ENCODE measurements around the gene ARHGAP22. TPM values are rescaled to one million over a fixed set of nuclear protein-coding genes. Genes with fewer than 3 reads are reported as not detected.

Gene ARHGAP22
- total RNA-seq, 6 donors from 2014 or later, result 1.4 to 25.1 (median 7.1) TPM

GRCh38 chr10:48616436-48616835 is 11.6 kb upstream of the ARHGAP22 start:
- 29 to 45% methylated on average over 1 of the region's 1 CpG for WGBS, 2 donors

GRCh38 chr10:48614481-48615390 is 9.9 kb upstream of the ARHGAP22 start:
- no peak for TF ChIP-seq POLR2A (IDR thresholded peaks at IDR 0.05)
- no peak for TF ChIP-seq POLR2AphosphoS5 (IDR thresholded peaks at IDR 0.05)
- TF ChIP-seq CTCF (IDR thresholded peaks at IDR 0.05), result no peak
- no peak for TF ChIP-seq EP300 (IDR thresholded peaks at IDR 0.05)
- no peak overlapping the region for H3K27ac ChIP-seq
- ATAC-seq (ENCODE audit: low FRiP score in 2 of 2) (no peak), DNase-seq (no peak)
- H3K9me3 ChIP-seq, result no peaks in the 10 kb centered on the region
- no peaks in the 10 kb centered on the region for H3K27me3 ChIP-seq
- H3K4me3 ChIP-seq, result no peak overlapping the region
- no peaks in the 10 kb centered on the region for H3K36me3 ChIP-seq
- no peaks in the 10 kb centered on the region for H3K4me1 ChIP-seq
- 65 to 75% methylated on average over 2 of the region's 2 CpGs for WGBS, 2 donors

More at GRCh38 chr10:48616436-48616835, 11.6 kb upstream of the ARHGAP22 start:
- Histone ChIP-seq H3K4me1 (no peaks in the 10 kb centered on the region), H3K9me3 (no peaks in the 10 kb centered on the region), H3K36me3 (no peaks in the 10 kb centered on the region), H3K4me3 (no peak overlapping the region), H3K27me3 (no peaks in the 10 kb centered on the region), H3K27ac (no peak overlapping the region)
- TF ChIP-seq POLR2AphosphoS5 (IDR thresholded peaks at IDR 0.05), result no peak
- no peak for TF ChIP-seq CTCF (IDR thresholded peaks at IDR 0.05)
- no peak for TF ChIP-seq EP300 (IDR thresholded peaks at IDR 0.05)
- ATAC-seq (ENCODE audit: low FRiP score in 2 of 2), result no peak
- DNase-seq, result no peak

GRCh38 chr10:48613016-48613415 is 8.1 kb upstream of the ARHGAP22 start:
- DNase-seq (no peak), ATAC-seq (ENCODE audit: low FRiP score in 2 of 2) (no peak)
- Histone ChIP-seq H3K27me3 (no peaks in the 10 kb centered on the region), H3K9me3 (no peaks in the 10 kb centered on the region), H3K36me3 (no peaks in the 10 kb centered on the region), H3K4me3 (no peak overlapping the region), H3K27ac (no peak overlapping the region), H3K4me1 (no peaks in the 10 kb centered on the region)
- TF ChIP-seq CTCF (IDR thresholded peaks at IDR 0.05), result no peak
- TF ChIP-seq POLR2A (IDR thresholded peaks at IDR 0.05), result no peak
- TF ChIP-seq POLR2AphosphoS5 (IDR thresholded peaks at IDR 0.05), result no peak
- TF ChIP-seq EP300 (IDR thresholded peaks at IDR 0.05), result no peak
- WGBS, 2 donors, result 88 to 93% methylated on average over 2 of the region's 2 CpGs

- no peak overlapping the region for H3K27ac ChIP-seq
- peak in 1 of 2 donors; percentile 43 for ATAC-seq (ENCODE audit: low FRiP score in 2 of 2)
- H3K9me3 ChIP-seq, result no peaks in the 10 kb centered on the region
- H3K4me3 ChIP-seq, result no peak overlapping the region
- TF ChIP-seq CTCF (IDR thresholded peaks at IDR 0.05) (no peak), POLR2A (IDR thresholded peaks at IDR 0.05) (no peak), POLR2AphosphoS5 (IDR thresholded peaks at IDR 0.05) (no peak), EP300 (IDR thresholded peaks at IDR 0.05) (no peak)
- DNase-seq, result no peak
- WGBS, 2 donors, result 78 to 80% methylated on average over 3 of the region's 3 CpGs
- no peaks in the 10 kb centered on the region for H3K27me3 ChIP-seq
- peaks cover 0 to 4% (median under 1%) of the 10 kb centered on the region in 4 donors for H3K4me1 ChIP-seq
- no peaks in the 10 kb centered on the region for H3K36me3 ChIP-seq
Observed at GRCh38 chr10:48612236-48612943, 7.5 kb upstream of the ARHGAP22 start.

All from upper lobe of left lung (tissue), 6 donors.